HL-60/S4 treated with phorbol 12-myristate 13-acetate at 8.2 ng/mL for 4 days and 3 days (cell line): ENCODE results near the gene PPP2R2C.

ENCODE experiments used
- in situ Hi-C: fragments of 300-500 bp; cut with MboI; formaldehyde crosslinking; loops from 2 replicates; pipeline ENCODE4 v1.15.0; 2022; ENCODE audit warnings: low sequenced_read_pairs

Gene PPP2R2C

GRCh38 chr4:6472387-6473263 lies at the start of gene PPP2R2C:
Gene PPP2R2C, minus strand, starts transcription at chr4:6472614. Its CDS starts 385 bp downstream, at chr4:6472229.
- in situ Hi-C loops = no loop called here

GRCh38 chr4:6520978-6521377 lies 48.6 kb upstream of the PPP2R2C start:
- in situ Hi-C loops = no loop called here

- in situ Hi-C loops = no loop called here
Measured at GRCh38 chr4:6520051-6520636, 47.7 kb upstream of the PPP2R2C start.

- in situ Hi-C loops = no loop called here
Measured at GRCh38 chr4:6517171-6517570, 44.8 kb upstream of the PPP2R2C start.

- in situ Hi-C loops = no loop called here
Measured at GRCh38 chr4:6516762-6517161, 44.3 kb upstream of the PPP2R2C start.

- in situ Hi-C loops = no loop called here
Measured at GRCh38 chr4:6516281-6516680, 43.9 kb upstream of the PPP2R2C start.

GRCh38 chr4:6513678-6514077 lies 41.3 kb upstream of the PPP2R2C start:
- in situ Hi-C loops = no loop called here

- in situ Hi-C loops = no loop called here
Measured at GRCh38 chr4:6509587-6509986, 37.2 kb upstream of the PPP2R2C start.

GRCh38 chr4:6507345-6507744 lies 34.9 kb upstream of the PPP2R2C start:
- in situ Hi-C loops = no loop called here

- in situ Hi-C loops = no loop called here
Measured at GRCh38 chr4:6506616-6507140, 34.3 kb upstream of the PPP2R2C start.

GRCh38 chr4:6504900-6505496 lies 32.6 kb upstream of the PPP2R2C start:
- in situ Hi-C loops = no loop called here

GRCh38 chr4:6502747-6503465 lies 30.5 kb upstream of the PPP2R2C start:
- in situ Hi-C loops = no loop called here

GRCh38 chr4:6502147-6502546 lies 29.7 kb upstream of the PPP2R2C start:
- in situ Hi-C loops = no loop called here

- in situ Hi-C loops = no loop called here
Measured at GRCh38 chr4:6501171-6501570, 28.8 kb upstream of the PPP2R2C start.

GRCh38 chr4:6500481-6501140 lies 28.2 kb upstream of the PPP2R2C start:
- in situ Hi-C loops = no loop called here

- in situ Hi-C loops = no loop called here
Measured at GRCh38 chr4:6499238-6499600, 26.8 kb upstream of the PPP2R2C start.

GRCh38 chr4:6498511-6499237 lies 26.3 kb upstream of the PPP2R2C start:
- in situ Hi-C loops = no loop called here

- in situ Hi-C loops = no loop called here
Measured at GRCh38 chr4:6497796-6498195, 25.4 kb upstream of the PPP2R2C start.

- in situ Hi-C loops = no loop called here
Measured at GRCh38 chr4:6495736-6496135, 23.3 kb upstream of the PPP2R2C start.

- in situ Hi-C loops = no loop called here
Measured at GRCh38 chr4:6495296-6495590, 22.8 kb upstream of the PPP2R2C start.
